Measurements from ENCODE around the gene ARFGAP1.

The ARFGAP1 gene

GRCh38 chr20:63265891-63266515, 6.6 kb upstream of the ARFGAP1 start:
- no peaks in the 10 kb centered on the region for H3K36me3 ChIP-seq
- H4K20me1 ChIP-seq, result peaks cover 4% of the 10 kb centered on the region
- H3K4me3 ChIP-seq, result no peak overlapping the region
- peaks cover 5% of the 10 kb centered on the region; the same call in 1 of the 2 replicates for H3K27me3 ChIP-seq
- H3K9ac ChIP-seq, result no peak overlapping the region
- TF ChIP-seq Cebpa-rat (IDR thresholded peaks at IDR 0.05), result no peak
- H3K9me3 ChIP-seq, result no peaks in the 10 kb centered on the region
- H3K27ac ChIP-seq, result no peak overlapping the region
- peaks cover 36% of the 10 kb centered on the region for H3K4me1 ChIP-seq
- H3K4me2 ChIP-seq, result no peak overlapping the region

GRCh38 chr20:63267691-63268090, 4.9 kb upstream of the ARFGAP1 start:
- peaks cover 24% of the 10 kb centered on the region for H3K4me1 ChIP-seq
- no peak overlapping the region for H3K4me3 ChIP-seq
- no peak overlapping the region for H3K27ac ChIP-seq
- no peaks in the 10 kb centered on the region for H4K20me1 ChIP-seq
- TF ChIP-seq Cebpa-rat (IDR thresholded peaks at IDR 0.05), result no peak
- no peak overlapping the region for H3K9ac ChIP-seq
- H3K27me3 ChIP-seq, result peaks cover 15% of the 10 kb centered on the region; the same call in 1 of the 2 replicates
- H3K4me2 ChIP-seq, result peak overlapping the region; percentile 51
- H3K9me3 ChIP-seq, result no peaks in the 10 kb centered on the region
- H3K36me3 ChIP-seq, result no peaks in the 10 kb centered on the region

- Histone ChIP-seq H3K4me2 (peak overlapping the region; percentile 51), H3K9me3 (no peaks in the 10 kb centered on the region), H3K4me3 (no peak overlapping the region), H3K27ac (no peak overlapping the region), H3K9ac (no peak overlapping the region), H3K27me3 (peaks cover 15% of the 10 kb centered on the region; the same call in 1 of the 2 replicates), H4K20me1 (peaks cover 3% of the 10 kb centered on the region), H3K4me1 (peaks cover 22% of the 10 kb centered on the region), H3K36me3 (no peaks in the 10 kb centered on the region)
- no peak for TF ChIP-seq Cebpa-rat (IDR thresholded peaks at IDR 0.05)
These were observed 4.4 kb upstream of the ARFGAP1 start for GRCh38 chr20:63268256-63268655.

GRCh38 chr20:63268671-63269439, 3.8 kb upstream of the ARFGAP1 start:
- no peak for TF ChIP-seq Cebpa-rat (IDR thresholded peaks at IDR 0.05)
- no peak overlapping the region for H3K4me3 ChIP-seq

GRCh38 chr20:63269724-63270123, 2.9 kb upstream of the ARFGAP1 start:
- Histone ChIP-seq H3K27ac (no peak overlapping the region), H3K27me3 (peaks cover 15% of the 10 kb centered on the region; the same call in 1 of the 2 replicates), H3K9me3 (no peaks in the 10 kb centered on the region), H3K4me2 (no peak overlapping the region), H3K9ac (no peak overlapping the region), H3K36me3 (peaks cover 3% of the 10 kb centered on the region; the same call in 1 of the 2 replicates), H4K20me1 (peaks cover 16% of the 10 kb centered on the region), H3K4me1 (peaks cover 36% of the 10 kb centered on the region), H3K4me3 (no peak overlapping the region)
- no peak for TF ChIP-seq Cebpa-rat (IDR thresholded peaks at IDR 0.05)

More at GRCh38 chr20:63268671-63269439, 3.8 kb upstream of the ARFGAP1 start:
- H3K4me1 ChIP-seq, result peaks cover 28% of the 10 kb centered on the region
- H3K4me2 ChIP-seq, result peak overlapping the region; percentile 51; the same call in 1 of the 2 replicates
- peaks cover 15% of the 10 kb centered on the region; the same call in 1 of the 2 replicates for H3K27me3 ChIP-seq
- H3K9ac ChIP-seq, result no peak overlapping the region
- H3K9me3 ChIP-seq, result no peaks in the 10 kb centered on the region
- H3K27ac ChIP-seq, result no peak overlapping the region
- H3K36me3 ChIP-seq, result no peaks in the 10 kb centered on the region
- H4K20me1 ChIP-seq, result peaks cover 9% of the 10 kb centered on the region

GRCh38 chr20:63270606-63271325, 1.8 kb upstream of the ARFGAP1 start:
- peaks cover 27% of the 10 kb centered on the region for H4K20me1 ChIP-seq
- no peak for TF ChIP-seq Cebpa-rat (IDR thresholded peaks at IDR 0.05)
- H3K4me1 ChIP-seq, result peaks cover 44% of the 10 kb centered on the region
- H3K27me3 ChIP-seq, result peaks cover 15% of the 10 kb centered on the region; the same call in 1 of the 2 replicates
- H3K36me3 ChIP-seq, result peaks cover 14% of the 10 kb centered on the region
- no peaks in the 10 kb centered on the region for H3K9me3 ChIP-seq
- H3K9ac ChIP-seq, result no peak overlapping the region
- H3K27ac ChIP-seq, result no peak overlapping the region
- no peak overlapping the region for H3K4me2 ChIP-seq
- H3K4me3 ChIP-seq, result no peak overlapping the region

GRCh38 chr20:63273059-63273579, 506 bp downstream of the ARFGAP1 start:
- Histone ChIP-seq H3K9ac (peak overlapping the region; percentile 89), H3K36me3 (peaks cover 37% of the 10 kb centered on the region), H3K9me3 (no peaks in the 10 kb centered on the region), H3K27me3 (peaks cover 15% of the 10 kb centered on the region; the same call in 1 of the 2 replicates), H3K4me3 (peak overlapping the region; percentile 91), H4K20me1 (peaks cover 50% of the 10 kb centered on the region), H3K4me1 (peaks cover 39% of the 10 kb centered on the region), H3K4me2 (peak overlapping the region; percentile 86), H3K27ac (peak overlapping the region; percentile 89)
- no peak for TF ChIP-seq Cebpa-rat (IDR thresholded peaks at IDR 0.05)

- Histone ChIP-seq H3K9me3 (no peaks in the 10 kb centered on the region), H3K36me3 (peaks cover 43% of the 10 kb centered on the region), H3K9ac (peak overlapping the region; percentile 89), H3K4me3 (peak overlapping the region; percentile 91), H3K4me2 (peak overlapping the region; percentile 86), H4K20me1 (peaks cover 52% of the 10 kb centered on the region), H3K4me1 (peaks cover 43% of the 10 kb centered on the region), H3K27ac (peak overlapping the region; percentile 89), H3K27me3 (peaks cover 14% of the 10 kb centered on the region; the same call in 1 of the 2 replicates)
- TF ChIP-seq Cebpa-rat (IDR thresholded peaks at IDR 0.05), result no peak
These were observed 1.2 kb downstream of the ARFGAP1 start for GRCh38 chr20:63273635-63274380.
